B cell (primary cell): Measurements from ENCODE around the gene AASDHPPT. TPM values are rescaled to one million over a fixed set of nuclear protein-coding genes. Genes with fewer than 3 reads are reported as not detected.

Source experiments
- ATAC-seq: fragments of 200-7000 bp; cut with Tn5 transposase; one replicate; pipeline ENCODE4 v1.10.0; 2021; ENCODE audit warnings: low read depth, mild to moderate bottlenecking, moderate number of reproducible peaks, moderate library complexity
- CTCF ChIA-PET: fragments of 350-600 bp; sonication (Branson Sonifier 250); formaldehyde crosslinking; loops from one replicate; lab custom pipeline; 2021; ENCODE audit warnings: antibody characterized with exemption, inconsistent platforms; lab: Charles Lee
- POLR2A ChIA-PET: fragments of 350-600 bp; sonication (Branson Sonifier 250); formaldehyde crosslinking; loops from one replicate; lab custom pipeline; 2021; ENCODE audit warnings: antibody characterized with exemption; lab: Charles Lee
- DNase-seq: peaks from one replicate; pipeline ENCODE4 v3.0.0; 2013
- H2AFZ ChIP-seq: 2 replicates; pipeline ENCODE4 v1.6.1; 2012; ENCODE audit warnings: mild to moderate bottlenecking, low read depth, low read length; ENCODE audit not compliant: insufficient read depth, poor library complexity, severe bottlenecking
- H3K27ac ChIP-seq, 2 donors: 1 replicate in 1 of 2; 2 replicates in 1 of 2; pipeline ENCODE4 v1.5.1; 2012 to 2013; ENCODE audit warnings: low read length in 2 of 2, mild to moderate bottlenecking in 2 of 2, moderate library complexity in 1 of 2
- H3K27me3 ChIP-seq, 4 experiments: fragments of 200-600 bp in 1 of 4; sonication (generic) in 1 of 4; replicated peaks in 1 of 4; 1 replicate in 2 of 4; 2 replicates in 2 of 4; pipeline versions ENCODE4 v1.6.1 to v1.7.0; 2013 to 2016; ENCODE audit warnings: low read length in 3 of 4, mild to moderate bottlenecking in 2 of 4, mixed read lengths in 1 of 4, moderate library complexity in 1 of 4; ENCODE audit not compliant: insufficient read depth in 4 of 4, control insufficient read depth in 3 of 4; ENCODE audit errors: control extremely low read depth in 1 of 4
- H3K36me3 ChIP-seq, 2 experiments: replicated peaks in 1 of 2; 1 replicate in 1 of 2; 2 replicates in 1 of 2; pipeline versions ENCODE4 v1.6.1 to v1.7.1; 2013; ENCODE audit warnings: low read length in 1 of 2; ENCODE audit not compliant: insufficient read depth in 2 of 2, control insufficient read depth in 1 of 2; ENCODE audit errors: control extremely low read depth in 1 of 2, extremely low read depth in 1 of 2
- H3K4me1 ChIP-seq, 2 donors: fragments of 200-600 bp in 1 of 2; sonication (generic) in 1 of 2; 1 replicate in 1 of 2; 2 replicates in 1 of 2; pipeline versions ENCODE4 v1.5.1 to v1.6.1; 2013 to 2017; ENCODE audit warnings: low read length in 2 of 2; ENCODE audit not compliant: control insufficient read depth in 2 of 2, insufficient read depth in 2 of 2
- H3K4me2 ChIP-seq: replicated peaks from 2 replicates; pipeline ENCODE3; 2012; ENCODE audit warnings: mild to moderate bottlenecking, low read depth, low read length; ENCODE audit not compliant: poor library complexity, severe bottlenecking
- H3K4me3 ChIP-seq, 5 experiments: fragments of 200-600 bp in 1 of 5; sonication (generic) in 1 of 5; 1 replicate in 3 of 5; 2 replicates in 2 of 5; pipeline versions ENCODE4 v1.5.1 to v1.7.0; 2011 to 2016; ENCODE audit warnings: low read length in 4 of 5, mild to moderate bottlenecking in 4 of 5, low read depth in 2 of 5, control low read depth in 1 of 5, moderate library complexity in 1 of 5; ENCODE audit not compliant: insufficient read depth in 1 of 5; ENCODE audit errors: control extremely low read depth in 1 of 5, extremely low read depth in 1 of 5
- H3K79me2 ChIP-seq: fragments of 200-600 bp; sonication (generic); one replicate; pipeline ENCODE4 v1.6.0; 2016; ENCODE audit warnings: low read length; ENCODE audit not compliant: control insufficient read depth, insufficient read depth
- H3K9ac ChIP-seq: fragments of 200-600 bp; sonication (generic); 2 replicates; pipeline ENCODE4 v1.6.1; 2017; ENCODE audit warnings: mild to moderate bottlenecking, low read length, moderate library complexity
- H3K9me3 ChIP-seq, 3 donors: one replicate each; pipeline versions ENCODE4 v1.6.1 to v1.7.1; 2013; ENCODE audit warnings: low read length in 2 of 3; ENCODE audit not compliant: control insufficient read depth in 2 of 3, insufficient read depth in 1 of 3; ENCODE audit errors: control extremely low read depth in 1 of 3
- H4K20me1 ChIP-seq: 2 replicates; pipeline ENCODE4 v1.6.0; 2012; ENCODE audit warnings: mild to moderate bottlenecking, low read length; ENCODE audit not compliant: insufficient read depth, control insufficient read depth, poor library complexity, severe bottlenecking
- H3K27ac Mint-ChIP-seq: one replicate; pipeline ENCODE4 v1.8.0; 2021; ENCODE audit warnings: mixed read lengths
- H3K27me3 Mint-ChIP-seq: one replicate; pipeline ENCODE4 v1.8.0; 2021; ENCODE audit warnings: mixed read lengths
- H3K4me1 Mint-ChIP-seq: one replicate; pipeline ENCODE4 v1.8.0; 2021; ENCODE audit warnings: mixed read lengths
- H3K4me3 Mint-ChIP-seq: one replicate; pipeline ENCODE4 v1.8.0; 2021; ENCODE audit warnings: mixed read lengths
- H3K9me3 Mint-ChIP-seq: one replicate; pipeline ENCODE4 v1.8.0; 2022; ENCODE audit warnings: mixed read lengths; ENCODE audit not compliant: insufficient read depth
- EZH2 ChIP-seq: IDR thresholded peaks from 2 replicates; pipeline ENCODE4 v1.6.1; 2012; ENCODE audit warnings: borderline replicate concordance, low read depth, mild to moderate bottlenecking, moderate library complexity, low read length; ENCODE audit not compliant: insufficient read depth, poor library complexity, severe bottlenecking
- WGBS: methylation state at CpG from one replicate; pipeline ENCODE4 v1.1.5; 2013; ENCODE audit warnings: missing lambda C conversion rate; ENCODE audit not compliant: insufficient coverage; 5-methylcytosine and 5-hydroxymethylcytosine counted together
- intact Hi-C: fragments of 100-400 bp; cut with micrococcal nuclease; formaldehyde crosslinking; loops from one replicate; pipeline ENCODE4 v1.10.0; 2022
- polyA plus RNA-seq: library from polyadenylated mRNA; depleted of rRNA; stranded (reverse); fragments of >200 nt; gene quantifications from 2 replicates; pipeline ENCODE4 v1.2.3, GENCODE V29; 2012
- total RNA-seq, 2 donors: library from RNA; stranded (reverse); fragments of 120-200 nt in 1 of 2; gene quantifications; 1 replicate in 1 of 2; 2 replicates in 1 of 2; pipeline versions ENCODE4 v1.2.3 to v1.2.4, GENCODE V29; 2013 to 2022
- TF ChIP-seq, protein P1 (sequence below): fragments of 200-600 bp; IDR thresholded peaks from one replicate; pipeline ENCODE4 v1.8.0; 2022; ENCODE audit warnings: antibody characterized with exemption, mild to moderate bottlenecking

AASDHPPT gene
- total and polyA plus RNA-seq, 2 donors (not counting 1 experiment from before 2014, with no cell fraction given): 12.6 to 25.5 TPM

GRCh38 chr11:106061954-106062949, 15.2 kb upstream of the AASDHPPT start:
- Histone ChIP-seq H3K27me3 (no peaks in the 10 kb centered on the region), H2AFZ (no peak overlapping the region), H3K79me2 (peaks cover 17% of the 10 kb centered on the region), H3K4me1 (peaks cover 4% of the 10 kb centered on the region in 2 donors), H3K4me2 (no peak overlapping the region), H3K9ac (no peak overlapping the region), H3K27ac (no peak overlapping the region), H3K36me3 (peaks cover 0 to 3% of the 10 kb centered on the region in 2 experiments), H4K20me1 (peaks cover 9% of the 10 kb centered on the region), H3K4me3 (no peak overlapping the region), H3K9me3 (no peaks in the 10 kb centered on the region)
- ChIA-PET POLR2A (no interaction called here), CTCF (no interaction called here)
- no peaks in the 10 kb centered on the region for H3K9me3 Mint-ChIP-seq
- DNase-seq (no peak), ATAC-seq (no peak)
- H3K4me3 Mint-ChIP-seq: no peak overlapping the region
- H3K4me1 Mint-ChIP-seq: peaks cover 11% of the 10 kb centered on the region
- H3K27me3 Mint-ChIP-seq: no peaks in the 10 kb centered on the region
- TF ChIP-seq, protein P1, sequence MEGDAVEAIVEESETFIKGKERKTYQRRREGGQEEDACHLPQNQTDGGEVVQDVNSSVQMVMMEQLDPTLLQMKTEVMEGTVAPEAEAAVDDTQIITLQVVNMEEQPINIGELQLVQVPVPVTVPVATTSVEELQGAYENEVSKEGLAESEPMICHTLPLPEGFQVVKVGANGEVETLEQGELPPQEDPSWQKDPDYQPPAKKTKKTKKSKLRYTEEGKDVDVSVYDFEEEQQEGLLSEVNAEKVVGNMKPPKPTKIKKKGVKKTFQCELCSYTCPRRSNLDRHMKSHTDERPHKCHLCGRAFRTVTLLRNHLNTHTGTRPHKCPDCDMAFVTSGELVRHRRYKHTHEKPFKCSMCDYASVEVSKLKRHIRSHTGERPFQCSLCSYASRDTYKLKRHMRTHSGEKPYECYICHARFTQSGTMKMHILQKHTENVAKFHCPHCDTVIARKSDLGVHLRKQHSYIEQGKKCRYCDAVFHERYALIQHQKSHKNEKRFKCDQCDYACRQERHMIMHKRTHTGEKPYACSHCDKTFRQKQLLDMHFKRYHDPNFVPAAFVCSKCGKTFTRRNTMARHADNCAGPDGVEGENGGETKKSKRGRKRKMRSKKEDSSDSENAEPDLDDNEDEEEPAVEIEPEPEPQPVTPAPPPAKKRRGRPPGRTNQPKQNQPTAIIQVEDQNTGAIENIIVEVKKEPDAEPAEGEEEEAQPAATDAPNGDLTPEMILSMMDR: no peak
- TF ChIP-seq EZH2: no peak
- 100% methylated on average over 1 of the region's 1 CpG for WGBS
- no peak overlapping the region for H3K27ac Mint-ChIP-seq
- intact Hi-C loops: no loop called here

DNA sequence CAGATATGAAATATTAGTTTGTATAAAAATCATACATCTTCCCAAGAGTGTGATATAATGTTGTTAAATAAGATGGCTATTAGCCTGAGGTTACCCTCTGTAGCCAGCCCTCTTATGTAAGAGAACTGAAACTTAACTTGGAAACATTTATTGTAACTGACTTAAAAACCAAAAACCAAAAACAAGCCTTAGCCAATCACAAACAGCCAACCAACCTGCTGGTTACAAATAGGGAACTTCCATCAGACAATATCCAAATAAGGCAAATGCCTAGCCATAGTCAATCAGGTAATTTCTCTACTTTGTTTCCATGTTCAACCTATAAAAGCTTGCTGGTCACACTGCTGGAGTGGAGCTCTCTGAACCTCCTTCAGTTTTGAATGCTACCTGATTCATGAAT, 14.5 kb upstream of the AASDHPPT start:
- no peak overlapping the region for H3K4me2 ChIP-seq
- peaks cover 0 to 3% of the 10 kb centered on the region in 2 experiments for H3K36me3 ChIP-seq
- H3K9me3 ChIP-seq: no peaks in the 10 kb centered on the region
- H3K4me1 ChIP-seq: peaks cover 4% of the 10 kb centered on the region in 2 donors
- no peak overlapping the region for H3K27ac Mint-ChIP-seq
- H3K4me1 Mint-ChIP-seq: peaks cover 11% of the 10 kb centered on the region
- CTCF ChIA-PET: interaction anchor here (1.6 kb wide), 1 partner anchor 14 kb away, joined by 5 read pairs; the partner anchor contains the start of genes AASDHPPT and KBTBD3
- H3K4me3 Mint-ChIP-seq: no peak overlapping the region
- H2AFZ ChIP-seq: no peak overlapping the region
- POLR2A ChIA-PET: no interaction called here
- intact Hi-C loops: no loop called here
- TF ChIP-seq EZH2: no peak
- TF ChIP-seq, protein P1: no peak
- peaks cover 9% of the 10 kb centered on the region for H4K20me1 ChIP-seq
- no peaks in the 10 kb centered on the region for H3K27me3 ChIP-seq
- peaks cover 23% of the 10 kb centered on the region for H3K79me2 ChIP-seq
- no peaks in the 10 kb centered on the region for H3K27me3 Mint-ChIP-seq
- H3K4me3 ChIP-seq: no peak overlapping the region
- ATAC-seq: peak; percentile 47
- H3K9me3 Mint-ChIP-seq: no peaks in the 10 kb centered on the region
- H3K9ac ChIP-seq: no peak overlapping the region
- no peak overlapping the region for H3K27ac ChIP-seq
- DNase-seq: peak; percentile 30
